SK-N-MC (cell line): ENCODE data around the gene TFEB.
A peak's percentile ranks its signal among the peaks of the same experiment; 100 is the strongest.

Experiments used
- DNase-seq: peaks from one replicate; pipeline ENCODE4 v3.0.0-alpha.2; 2011; ENCODE audit warnings: low read depth, low spot score
- H3K27ac ChIP-seq: fragments of 200-600 bp; sonication (generic); 2 replicates; pipeline ENCODE4 v1.5.1; 2016; ENCODE audit warnings: mixed run types
- H3K36me3 ChIP-seq: fragments of 200-600 bp; sonication (generic); 2 replicates; pipeline ENCODE4 v1.6.1; 2017; ENCODE audit warnings: antibody characterized with exemption, low read length, mixed read lengths; ENCODE audit not compliant: insufficient read depth
- H3K4me3 ChIP-seq: fragments of 200-600 bp; sonication (generic); 2 replicates; pipeline ENCODE4 v1.5.1; 2016
- H3K9ac ChIP-seq: fragments of 200-600 bp; sonication (generic); 2 replicates; pipeline ENCODE4 v1.8.0; 2017; ENCODE audit warnings: mixed run types, mixed read lengths; ENCODE audit not compliant: insufficient read length
- H3K9me3 ChIP-seq: fragments of 200-600 bp; sonication (generic); 2 replicates; pipeline ENCODE4 v1.6.1; 2017; ENCODE audit warnings: low read depth, mild to moderate bottlenecking, antibody characterized with exemption, low read length, moderate library complexity, mixed read lengths
- EZH2 ChIP-seq: fragments of 200-600 bp; sonication (generic); IDR thresholded peaks from one replicate; pipeline ENCODE4 v1.6.1; 2017; ENCODE audit warnings: antibody characterized with exemption
- FOXP2 ChIP-seq: optimal IDR thresholded peaks from 2 replicates; pipeline ENCODE3; 2011; ENCODE audit warnings: mild to moderate bottlenecking, moderate library complexity; ENCODE audit not compliant: insufficient read depth; ENCODE audit errors: extremely low read length, control extremely low read depth
- POLR2AphosphoS5 ChIP-seq: IDR thresholded peaks from 2 replicates; pipeline ENCODE4 v1.6.1; 2012; ENCODE audit warnings: mild to moderate bottlenecking, low read depth, low read length, borderline replicate concordance

TFEB gene

DNA sequence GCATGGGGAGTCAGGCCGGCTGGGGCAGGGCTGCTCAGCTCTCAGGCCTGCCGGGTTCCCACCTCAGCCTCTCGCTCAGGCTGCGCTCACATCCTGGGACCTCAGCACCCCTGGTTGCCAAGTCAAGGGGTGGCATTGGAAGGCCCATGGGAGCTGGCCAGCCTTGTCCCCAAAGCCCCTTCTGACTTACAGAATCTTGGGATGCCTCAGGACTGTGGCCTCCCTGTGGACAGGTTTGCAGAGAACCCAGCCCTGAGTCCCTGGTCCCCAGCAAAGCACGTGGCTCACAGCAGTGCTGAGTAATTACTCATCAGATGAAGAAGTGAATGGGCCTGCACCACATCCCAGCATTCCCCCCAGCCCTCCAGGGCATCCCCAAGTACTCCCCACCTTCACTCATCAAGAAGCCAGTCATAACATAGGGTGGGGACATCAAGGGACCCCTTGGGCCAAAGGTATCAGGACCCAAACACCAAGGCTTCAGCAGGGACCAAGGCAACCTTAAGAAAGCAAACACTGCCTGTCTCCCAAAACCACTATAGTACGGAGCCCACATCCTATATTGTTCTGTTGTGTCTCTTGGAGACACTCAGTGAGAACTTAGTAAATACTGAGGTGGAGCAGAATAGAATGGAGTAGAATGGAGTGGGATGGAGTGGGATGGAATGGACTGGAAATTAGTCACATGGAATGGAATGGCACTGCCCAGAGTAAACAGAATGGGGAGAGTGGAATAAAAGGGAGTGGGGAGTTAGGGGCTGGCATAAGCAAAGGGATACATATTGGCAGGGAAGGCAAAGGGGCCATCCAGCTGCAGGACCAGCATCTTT is 8.2 kb upstream of the TFEB start:
- TF ChIP-seq FOXP2 = no peak
- Histone ChIP-seq H3K36me3 (no peaks in the 10 kb centered on the region), H3K9ac (no peak overlapping the region), H3K4me3 (no peak overlapping the region), H3K27ac (no peak overlapping the region), H3K9me3 (no peaks in the 10 kb centered on the region)
- DNase-seq = no peak

DNA sequence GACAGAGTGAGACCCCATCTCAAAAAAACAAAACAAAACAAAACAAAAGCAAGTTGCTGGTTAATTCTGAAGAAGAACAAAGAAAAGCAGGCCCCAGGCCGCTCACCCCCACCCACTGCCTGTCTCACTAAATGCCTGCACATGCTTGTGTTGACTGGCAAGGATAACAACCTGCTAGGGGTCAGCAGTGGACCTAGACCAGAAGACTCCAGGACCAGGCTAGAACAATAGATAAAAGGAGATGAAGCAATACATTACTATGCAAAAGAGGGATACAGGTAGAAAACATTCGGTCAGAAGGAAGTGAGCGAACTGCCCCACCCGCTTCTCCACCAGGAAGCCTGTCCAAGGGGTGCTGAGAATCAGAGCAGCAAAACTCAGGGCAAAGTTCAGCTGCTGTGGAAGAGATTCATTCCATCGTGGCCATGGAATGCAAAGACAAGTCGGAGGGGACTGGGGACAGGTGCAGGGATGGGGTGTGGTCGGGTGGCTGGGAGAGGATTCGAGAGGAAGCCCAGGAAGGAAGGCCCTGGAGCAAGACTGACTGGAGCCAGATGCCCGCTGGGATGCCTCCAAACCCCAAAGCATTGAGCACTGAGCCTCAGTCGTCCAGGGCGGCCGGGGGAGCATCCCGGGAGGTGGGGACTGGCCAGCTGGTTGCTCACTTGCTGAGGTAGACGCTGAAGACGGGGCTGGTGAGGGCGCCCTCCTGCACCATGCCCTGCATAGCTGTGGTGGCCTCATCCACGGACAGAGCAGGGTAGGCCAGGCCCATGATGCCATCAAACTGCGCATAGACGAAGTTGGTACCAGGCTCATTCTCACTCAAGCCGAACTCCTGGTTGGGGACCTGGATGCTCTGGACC is 6.5 kb upstream of the TFEB start:
- H3K4me3 ChIP-seq = no peak overlapping the region
- no peak overlapping the region for H3K27ac ChIP-seq
- H3K9ac ChIP-seq = no peak overlapping the region
- no peak for DNase-seq
- H3K36me3 ChIP-seq = no peaks in the 10 kb centered on the region
- TF ChIP-seq EZH2 (no peak), FOXP2 (no peak), POLR2AphosphoS5 (no peak)
- H3K9me3 ChIP-seq = no peaks in the 10 kb centered on the region

DNA sequence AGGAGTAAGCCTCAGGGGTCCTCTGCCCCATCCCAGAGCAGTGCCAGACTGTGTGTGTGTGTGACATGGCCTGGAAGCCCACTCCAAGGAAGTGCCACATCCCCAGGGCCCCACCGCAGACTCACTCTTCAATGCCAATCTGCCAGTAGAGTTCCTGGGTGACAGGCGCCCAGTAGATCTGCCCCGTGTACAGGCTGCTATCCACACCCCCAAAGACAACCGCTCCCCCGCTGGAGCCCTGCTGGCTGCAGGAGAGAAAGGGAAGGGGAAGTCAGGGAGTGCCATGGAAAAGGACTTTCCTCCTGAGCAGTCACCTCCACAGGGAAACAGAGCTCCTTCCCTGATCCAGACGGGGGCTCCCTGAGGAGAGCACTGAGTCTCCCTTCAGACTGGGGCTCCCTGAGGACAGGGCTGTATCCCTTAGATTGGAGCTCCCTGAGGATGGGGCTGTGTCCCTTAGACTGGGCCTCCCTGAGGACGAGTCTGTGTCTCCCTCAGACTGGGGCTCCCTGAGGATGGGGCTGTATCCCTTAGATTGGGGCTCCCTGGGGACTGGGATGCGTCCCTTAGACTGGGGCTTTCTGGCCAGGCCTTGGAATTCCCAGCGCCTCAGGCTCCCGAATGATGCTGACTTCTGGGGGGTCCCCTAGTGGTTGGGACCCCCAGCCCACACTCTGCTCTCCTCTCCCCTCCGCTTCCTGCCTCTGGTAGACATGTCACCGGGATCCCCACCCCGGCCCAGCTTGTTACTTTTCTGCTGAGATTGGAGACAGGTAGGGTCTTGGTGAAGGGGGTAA is 5.2 kb upstream of the TFEB start:
- Histone ChIP-seq H3K9me3 (no peaks in the 10 kb centered on the region), H3K36me3 (no peaks in the 10 kb centered on the region), H3K4me3 (no peak overlapping the region), H3K9ac (no peak overlapping the region), H3K27ac (no peak overlapping the region)
- DNase-seq = no peak
- TF ChIP-seq FOXP2 (no peak), EZH2 (no peak), POLR2AphosphoS5 (no peak)

DNA sequence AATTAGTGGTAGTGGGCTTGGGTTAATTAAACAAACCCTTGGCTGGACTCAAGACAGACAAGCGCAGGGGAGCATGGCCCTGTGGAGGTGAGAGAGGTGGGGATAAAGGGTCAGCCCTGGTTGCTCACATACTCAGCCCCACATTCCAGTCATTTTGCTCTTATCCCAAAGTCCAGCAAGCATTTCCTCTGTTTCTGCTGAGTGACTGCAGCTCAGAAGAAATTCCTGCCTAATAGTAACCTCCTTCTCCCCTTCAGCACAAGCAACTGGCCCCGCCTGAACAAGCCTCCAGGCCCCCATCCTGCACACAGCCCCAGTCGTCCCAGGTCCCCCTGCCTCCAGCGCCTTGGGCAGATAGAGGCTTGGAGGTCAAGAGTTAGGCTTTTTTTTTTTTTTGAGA is 3.6 kb upstream of the TFEB start:
- no peak for DNase-seq
- TF ChIP-seq FOXP2 (no peak), POLR2AphosphoS5 (no peak), EZH2 (no peak)
- Histone ChIP-seq H3K36me3 (no peaks in the 10 kb centered on the region), H3K27ac (no peak overlapping the region), H3K9ac (no peak overlapping the region), H3K4me3 (no peak overlapping the region), H3K9me3 (no peaks in the 10 kb centered on the region)

DNA sequence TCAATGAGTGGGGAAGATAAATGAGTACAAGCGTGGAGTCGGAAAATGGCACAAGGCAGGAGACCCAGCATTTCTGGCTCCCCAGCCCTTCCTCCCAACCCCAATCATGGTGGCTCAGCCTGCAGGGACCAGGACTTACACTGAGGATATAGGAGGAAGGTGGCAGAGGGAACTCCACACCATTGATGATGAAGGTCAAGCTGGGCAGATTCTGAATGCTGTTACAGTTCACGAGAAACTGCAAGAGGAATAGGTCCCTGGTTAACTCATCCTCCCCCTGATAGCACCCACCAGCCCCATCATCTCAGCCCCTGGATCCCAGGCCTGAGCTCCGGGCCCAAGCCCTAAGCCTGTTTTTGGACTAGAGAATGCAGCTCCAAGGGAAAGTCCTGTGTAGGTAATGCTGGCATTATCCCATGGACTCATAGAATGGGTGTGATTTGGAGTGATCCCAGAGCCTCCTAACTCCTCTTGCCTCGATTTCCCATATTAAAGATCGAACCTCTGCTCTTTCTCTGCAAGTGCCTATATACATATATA is 2.3 kb upstream of the TFEB start:
- no peak for DNase-seq
- TF ChIP-seq EZH2 (no peak), POLR2AphosphoS5 (no peak), FOXP2 (no peak)
- Histone ChIP-seq H3K4me3 (no peak overlapping the region), H3K27ac (no peak overlapping the region), H3K9me3 (no peaks in the 10 kb centered on the region), H3K9ac (no peak overlapping the region), H3K36me3 (no peaks in the 10 kb centered on the region)

DNA sequence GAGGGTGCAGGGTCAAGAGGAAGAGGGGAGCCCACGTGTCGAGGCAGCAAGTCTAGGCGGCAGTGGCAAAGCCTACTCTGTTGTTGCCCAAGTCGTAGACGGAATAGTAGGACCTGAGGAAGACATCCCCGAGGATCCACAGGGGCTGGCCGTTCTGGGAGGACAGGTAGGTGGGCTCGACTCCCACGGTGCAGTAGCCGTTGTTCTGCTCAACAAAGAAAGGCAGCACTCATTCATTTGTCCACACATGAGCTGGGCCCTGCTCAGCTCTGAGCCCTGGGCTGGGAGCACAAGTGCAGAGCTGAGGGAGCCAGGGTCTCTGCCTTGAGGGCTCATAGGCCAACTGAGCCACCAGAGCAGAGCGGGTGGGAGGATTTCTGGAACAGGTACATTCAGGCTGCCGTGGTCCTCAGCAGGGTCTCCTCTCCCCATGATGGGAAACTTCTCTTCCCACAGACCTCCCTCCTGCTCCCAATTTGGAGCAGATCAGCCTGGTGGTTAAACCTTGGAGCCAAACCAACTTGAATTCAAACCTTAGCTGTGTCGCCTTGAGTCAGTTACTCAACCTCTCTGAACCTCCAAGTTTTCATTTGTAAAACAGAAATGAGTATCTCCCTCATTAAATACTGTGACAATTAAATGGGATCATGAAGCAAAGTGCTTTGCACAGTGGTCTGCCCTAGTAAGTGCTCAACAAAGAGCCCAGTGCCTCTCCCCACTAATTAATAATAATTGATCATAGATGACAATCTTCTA is 1.6 kb upstream of the TFEB start:
- Histone ChIP-seq H3K27ac (no peak overlapping the region), H3K9me3 (no peaks in the 10 kb centered on the region), H3K9ac (no peak overlapping the region), H3K4me3 (no peak overlapping the region), H3K36me3 (no peaks in the 10 kb centered on the region)
- TF ChIP-seq EZH2 = no peak
- DNase-seq = no peak

DNA sequence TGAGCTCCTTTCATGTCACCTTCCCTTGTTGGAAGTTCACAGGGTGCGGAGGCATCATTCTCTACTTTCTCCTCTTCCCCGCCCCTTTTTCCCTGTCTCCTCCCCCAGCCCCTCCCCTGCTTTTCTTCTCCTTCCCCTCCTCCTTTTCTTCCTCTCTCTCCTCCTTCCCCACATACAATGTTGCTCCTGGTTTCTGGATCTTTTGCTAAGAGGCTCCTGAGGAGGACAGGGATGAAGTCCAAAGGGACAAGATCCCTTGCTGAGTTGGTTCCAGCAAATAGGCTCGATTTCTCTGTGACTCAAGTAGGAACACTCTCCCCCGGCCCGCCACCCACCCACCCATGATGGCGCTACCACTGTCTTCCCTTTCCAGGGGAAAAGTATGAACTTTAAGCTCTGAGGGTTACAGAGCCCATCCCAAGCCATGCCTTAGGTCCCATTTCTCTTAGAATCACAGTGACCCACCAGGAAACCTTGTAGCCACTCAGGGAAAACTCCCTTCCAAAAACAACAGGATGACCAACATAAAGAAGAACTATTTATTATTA is 852 bp upstream of the TFEB start:
- DNase-seq = no peak
- Histone ChIP-seq H3K4me3 (peak overlapping the region; percentile 85), H3K9ac (no peak overlapping the region), H3K36me3 (no peaks in the 10 kb centered on the region), H3K27ac (no peak overlapping the region), H3K9me3 (no peaks in the 10 kb centered on the region)
- TF ChIP-seq POLR2AphosphoS5 (no peak), EZH2 (no peak), FOXP2 (no peak)
